GM21390 (cell line): ENCODE data around the gene TMEM106B.

Experiments used
- ATAC-seq: cut with Tn5 transposase; IDR thresholded peaks from one replicate; pipeline ENCODE4 v1.9.1; 2021; ENCODE audit not compliant: unreplicated experiment

Gene TMEM106B

DNA sequence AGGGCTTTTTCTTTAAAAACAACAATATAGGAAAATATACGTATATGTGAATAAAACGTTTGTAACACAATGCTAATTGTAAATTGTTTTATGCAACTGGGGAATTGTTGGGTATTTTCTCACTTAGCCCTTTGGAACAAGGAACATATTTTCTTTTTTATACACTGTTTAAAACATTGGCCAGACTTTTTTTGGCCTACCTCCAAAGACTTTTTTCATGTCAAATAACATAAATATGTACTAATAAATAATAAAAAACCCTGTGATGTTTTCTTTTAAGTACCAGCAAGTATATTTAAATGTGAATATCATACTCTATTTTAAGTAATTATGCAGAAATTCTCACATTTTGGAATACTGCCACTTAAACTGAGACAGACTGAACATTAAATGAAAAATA, 15.7 kb downstream of the TMEM106B start:
- ATAC-seq = no peak

GRCh38 chr7:12228024-12228423, 16.9 kb downstream of the TMEM106B start:
- ATAC-seq = no peak

DNA sequence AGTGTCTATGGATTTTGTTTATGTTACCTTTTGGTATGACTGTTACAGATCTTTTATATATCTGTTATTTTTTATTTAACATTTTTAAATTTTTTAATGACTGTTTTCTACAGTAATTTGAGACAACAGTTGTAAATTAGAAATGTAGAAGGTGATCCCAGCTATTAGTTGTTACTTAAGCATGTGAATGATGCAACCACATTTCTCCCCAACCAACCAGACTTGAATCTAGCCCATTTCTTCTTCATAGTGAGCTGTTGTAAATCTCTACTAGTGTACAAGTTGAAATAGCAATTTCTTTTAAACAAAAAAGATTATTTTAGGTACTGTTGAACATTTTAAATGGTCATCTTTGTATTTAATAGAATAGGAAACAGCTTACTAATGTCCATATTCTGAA, 18.0 kb downstream of the TMEM106B start:
- no peak for ATAC-seq

GRCh38 chr7:12231097-12231496, 20.0 kb downstream of the TMEM106B start:
- ATAC-seq = no peak

- ATAC-seq = peak; percentile 88
Measured at GRCh38 chr7:12233175-12233574, 22.1 kb downstream of the TMEM106B start.

DNA sequence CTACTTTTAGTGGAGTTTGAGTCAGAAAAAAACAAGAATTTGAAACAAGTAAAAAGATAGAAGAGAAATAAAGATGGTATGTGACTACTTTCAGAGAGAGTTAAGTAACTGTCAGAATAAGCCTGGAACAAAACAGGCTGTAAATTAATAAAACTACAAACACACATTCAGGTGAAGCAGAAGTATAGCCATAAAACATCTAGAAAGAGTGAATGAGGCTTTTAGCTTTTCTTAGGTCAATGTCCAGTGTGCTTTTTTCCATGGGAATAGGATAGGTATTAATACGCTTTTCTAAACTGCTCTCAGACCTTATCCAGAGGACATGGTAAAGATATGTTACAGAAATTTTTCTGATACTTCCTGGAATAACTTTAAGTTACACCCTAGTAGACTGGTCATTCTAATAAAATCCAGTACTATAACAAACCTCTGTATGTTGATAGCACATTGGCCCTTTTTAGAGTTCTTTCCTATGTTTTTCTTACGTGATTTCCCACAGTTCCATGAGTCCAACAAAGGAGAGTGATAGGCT, 23.3 kb downstream of the TMEM106B start:
- ATAC-seq = no peak

GRCh38 chr7:12235970-12236369, 24.9 kb downstream of the TMEM106B start:
- ATAC-seq = no peak

GRCh38 chr7:12237007-12237406, 25.9 kb downstream of the TMEM106B start:
- no peak for ATAC-seq

GRCh38 chr7:12239806-12240205, 28.7 kb downstream of the TMEM106B start:
- no peak for ATAC-seq

DNA sequence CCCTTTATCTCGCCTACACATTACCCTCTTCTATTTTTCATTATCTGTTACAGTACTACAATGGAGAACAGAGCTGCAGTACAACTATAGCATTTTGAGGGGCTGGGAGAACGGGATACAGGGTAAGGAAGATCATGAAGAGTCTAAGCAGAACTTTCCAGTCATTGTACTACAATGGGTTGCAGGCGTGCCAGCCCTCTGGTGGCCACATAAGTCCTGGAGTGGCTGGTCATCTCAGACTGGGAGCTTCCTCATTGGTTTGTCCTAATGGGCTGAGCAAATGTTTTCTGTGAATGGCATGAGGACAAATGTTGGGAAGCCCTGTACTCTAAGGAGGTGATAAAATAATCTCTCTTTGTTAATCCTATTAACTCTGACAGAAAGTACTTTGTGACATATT, 33.0 kb downstream of the TMEM106B start:
- ATAC-seq = no peak

GRCh38 chr7:12244694-12245093, 33.6 kb downstream of the TMEM106B start:
- ATAC-seq = no peak

- no peak for ATAC-seq
Measured at GRCh38 chr7:12249706-12250105, 38.6 kb downstream of the TMEM106B start.

- ATAC-seq = no peak
Measured at GRCh38 chr7:12250232-12250631, 39.1 kb downstream of the TMEM106B start.

DNA sequence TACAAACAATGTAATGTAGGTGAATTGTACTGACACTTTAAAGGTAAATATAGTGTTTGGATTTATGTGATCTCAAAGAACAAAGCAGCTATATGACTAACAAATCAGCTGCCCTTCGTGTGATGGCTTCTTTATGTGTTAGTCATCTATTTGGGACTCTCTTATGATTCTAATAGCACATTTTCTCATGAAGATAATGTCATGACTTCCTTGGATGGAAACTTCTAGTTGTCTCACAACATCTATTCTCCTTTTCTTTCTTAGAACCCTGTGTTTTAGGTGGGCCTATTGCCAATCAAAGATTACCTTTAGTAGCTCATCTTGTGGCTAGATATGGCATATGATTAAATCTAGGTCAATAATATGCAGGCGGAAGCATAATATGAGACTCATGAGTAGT, 45.0 kb downstream of the TMEM106B start:
- no peak for ATAC-seq

GRCh38 chr7:12257582-12257981, 46.5 kb downstream of the TMEM106B start:
- ATAC-seq = peak; percentile 100

DNA sequence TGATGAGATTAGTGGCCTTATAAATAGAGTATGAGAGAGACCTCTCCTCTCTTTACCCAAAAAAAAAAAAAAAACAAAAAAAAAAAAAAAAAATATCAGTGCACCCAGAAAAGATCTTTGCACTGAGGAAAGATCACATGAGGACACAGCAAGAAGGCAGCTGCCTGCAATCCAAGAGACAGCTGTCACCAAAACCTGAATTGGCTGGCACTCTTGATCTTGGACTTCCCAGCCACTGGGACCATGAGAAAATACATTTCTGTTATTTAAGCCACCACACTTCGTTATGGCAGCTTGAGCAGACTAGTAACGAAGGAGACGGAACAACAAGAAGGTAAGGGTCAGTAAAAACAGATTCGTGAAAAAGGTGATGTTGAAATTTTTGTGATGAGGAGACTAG, 47.0 kb downstream of the TMEM106B start:
- no peak for ATAC-seq

DNA sequence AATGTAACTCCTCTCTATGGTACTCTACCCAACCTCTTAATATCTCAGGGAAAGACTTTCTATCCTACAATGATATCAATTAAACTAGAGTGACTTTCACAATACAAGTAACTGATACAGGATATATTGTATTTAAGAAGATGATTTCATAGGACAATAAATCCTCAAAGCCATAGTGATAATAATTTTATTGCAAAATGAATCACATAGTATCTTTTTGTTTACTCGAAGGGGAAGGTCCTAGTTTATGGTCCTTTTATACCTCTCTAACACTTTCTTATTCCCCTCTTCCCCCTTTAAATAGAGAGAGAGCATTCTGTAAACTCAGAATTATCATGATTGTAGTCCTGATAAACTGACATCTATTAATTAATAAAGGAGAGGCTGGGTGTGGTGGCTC, 56.4 kb downstream of the TMEM106B start:
- ATAC-seq = no peak

DNA sequence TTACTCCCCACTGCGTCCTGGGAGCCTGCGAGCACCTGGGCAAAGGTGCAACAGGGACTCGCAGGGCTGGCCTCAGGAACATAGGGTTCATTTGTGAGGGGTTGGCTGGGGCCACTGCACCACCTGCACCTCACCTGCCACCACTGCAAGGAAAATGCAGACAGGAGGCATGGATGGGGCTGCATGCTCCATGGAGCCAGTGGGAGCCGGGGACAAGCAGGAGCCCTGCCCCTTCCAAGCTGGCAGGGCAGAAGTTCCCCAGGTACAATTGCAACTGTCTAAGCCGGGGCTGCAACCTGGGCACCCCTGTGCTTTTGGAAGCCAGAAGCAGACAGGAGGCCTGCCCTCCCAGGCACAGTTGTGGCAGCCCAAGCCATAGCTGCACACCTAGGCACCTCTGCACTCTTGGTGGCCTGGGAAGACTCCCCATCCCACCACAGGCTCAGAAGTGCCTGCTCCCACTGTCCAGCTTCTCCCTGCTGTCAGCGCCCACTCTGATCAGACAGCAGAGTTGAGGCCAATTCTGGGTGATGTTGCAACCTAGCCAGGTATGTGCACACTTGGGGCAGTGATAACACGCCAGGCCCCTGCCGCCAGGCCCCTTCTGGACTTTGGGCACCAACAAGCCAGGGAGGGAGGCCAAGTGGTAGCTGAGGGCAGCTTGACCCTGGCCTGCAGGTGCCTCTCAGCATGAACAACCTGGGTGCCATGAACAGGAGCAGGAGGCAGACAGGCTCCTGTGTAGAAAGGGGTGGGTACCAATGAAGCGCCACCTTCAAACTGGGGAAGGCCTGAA, 58.2 kb downstream of the TMEM106B start:
- ATAC-seq = no peak

GRCh38 chr7:12281038-12281437, 69.9 kb downstream of the TMEM106B start:
- ATAC-seq = no peak

- ATAC-seq = no peak
Measured at GRCh38 chr7:12287901-12288300, 76.8 kb downstream of the TMEM106B start.

DNA sequence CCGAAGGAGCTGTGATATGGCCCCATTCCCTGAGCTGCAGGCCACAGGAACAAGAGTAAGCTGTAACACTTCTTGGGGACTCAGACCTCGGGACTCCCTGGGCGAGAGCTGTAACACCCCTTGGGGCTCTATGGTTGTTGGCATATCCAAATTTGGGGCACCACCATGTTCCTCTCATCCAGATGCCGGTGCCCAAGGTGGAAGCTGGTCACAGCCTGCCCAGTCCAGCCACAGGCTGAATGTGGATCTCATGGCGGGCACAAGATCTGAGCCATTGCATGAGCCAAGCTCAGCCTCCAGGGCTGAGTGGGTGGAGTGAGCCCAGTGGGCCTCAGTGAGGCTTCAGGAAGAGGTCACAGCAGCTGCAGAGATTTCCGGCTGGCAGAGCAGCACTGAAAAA, 78.9 kb downstream of the TMEM106B start:
- no peak for ATAC-seq

DNA sequence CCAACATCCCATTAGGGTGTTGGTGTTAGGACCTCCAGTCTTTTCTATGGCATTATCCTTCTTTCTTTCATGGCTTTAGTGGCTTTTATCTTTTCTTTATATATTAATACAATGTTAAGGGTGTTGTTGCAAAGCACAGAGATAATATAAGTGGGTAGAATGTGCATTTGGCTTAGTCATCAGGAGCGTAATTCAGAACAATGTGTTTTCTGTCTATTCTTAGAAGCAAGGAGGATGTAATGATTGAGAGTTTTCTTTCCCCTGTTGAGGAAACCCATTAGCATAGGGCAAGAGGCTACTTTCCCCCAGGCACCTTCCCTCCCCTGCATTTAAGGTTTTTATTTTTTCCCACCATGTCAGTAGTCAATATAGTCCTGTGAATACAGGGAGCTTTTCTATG, 79.7 kb downstream of the TMEM106B start:
- ATAC-seq = no peak

GRCh38 chr7:12291870-12292269, 80.8 kb downstream of the TMEM106B start:
- peak; percentile 46 for ATAC-seq
